OCI-LY1 (cell line): ENCODE results near the gene PCSK5.

ENCODE experiments used
- H2AFZ ChIP-seq: fragments of 200-600 bp; sonication (generic), shearing (Covaris generic); 2 replicates; pipeline ENCODE4 v1.6.0; 2014; ENCODE audit warnings: antibody characterized with exemption, mild to moderate bottlenecking, low read length
- H3F3A ChIP-seq: fragments of 200-600 bp; sonication (generic), shearing (Covaris generic); 2 replicates; pipeline ENCODE4 v1.6.0; 2014; ENCODE audit warnings: mild to moderate bottlenecking, antibody characterized with exemption, low read length, moderate library complexity; ENCODE audit not compliant: insufficient read depth
- H3K27ac ChIP-seq: fragments of 200-600 bp; sonication (generic); 2 replicates; pipeline ENCODE4 v1.5.1; 2014; ENCODE audit warnings: low read length, mixed run types, mild to moderate bottlenecking, low read depth; ENCODE audit not compliant: poor library complexity, severe bottlenecking
- H3K27me3 ChIP-seq: fragments of 200-600 bp; sonication (generic); 2 replicates; pipeline ENCODE4 v1.6.0; 2014; ENCODE audit warnings: antibody characterized with exemption, mild to moderate bottlenecking, low read length, moderate library complexity; ENCODE audit not compliant: insufficient read depth
- H3K36me3 ChIP-seq: fragments of 200-600 bp; sonication (generic); 2 replicates; pipeline ENCODE4 v1.6.1; 2014; ENCODE audit warnings: mild to moderate bottlenecking, antibody characterized with exemption, low read length, moderate library complexity, mixed read lengths; ENCODE audit not compliant: insufficient read depth
- H3K4me1 ChIP-seq: fragments of 200-600 bp; sonication (generic); 2 replicates; pipeline ENCODE4 v1.5.1; 2014; ENCODE audit warnings: mild to moderate bottlenecking, low read length, moderate library complexity; ENCODE audit not compliant: insufficient read depth, severe bottlenecking
- H3K4me2 ChIP-seq: fragments of 200-600 bp; sonication (generic), shearing (Covaris generic); 2 replicates; pipeline ENCODE4 v1.6.1; 2014; ENCODE audit warnings: low read length
- H3K4me3 ChIP-seq: fragments of 200-600 bp; sonication (generic); 2 replicates; pipeline ENCODE4 v1.5.1; 2014; ENCODE audit warnings: low read length, low read depth, mild to moderate bottlenecking, mixed read lengths; ENCODE audit not compliant: poor library complexity, severe bottlenecking
- H3K79me2 ChIP-seq: fragments of 200-600 bp; shearing (Covaris generic); 2 replicates; pipeline ENCODE4 v1.6.1; 2016; ENCODE audit warnings: mixed run types, low read length, mixed read lengths; ENCODE audit not compliant: insufficient read depth
- H3K9ac ChIP-seq: fragments of 200-600 bp; sonication (generic), shearing (Covaris generic); 2 replicates; pipeline ENCODE4 v1.6.1; 2014; ENCODE audit warnings: mild to moderate bottlenecking, low read length, mixed read lengths
- H3K9me2 ChIP-seq: fragments of 200-600 bp; sonication (generic), shearing (Covaris generic); 2 replicates; pipeline ENCODE4 v1.6.1; 2014; ENCODE audit warnings: low read depth, mild to moderate bottlenecking, low read length, mixed read lengths
- H3K9me3 ChIP-seq: fragments of 200-600 bp; shearing (Covaris generic); 2 replicates; pipeline ENCODE4 v1.6.1; 2014; ENCODE audit warnings: low read length, mixed read lengths
- H4K20me1 ChIP-seq: fragments of 200-600 bp; sonication (generic), shearing (Covaris generic); 2 replicates; pipeline ENCODE4 v1.6.0; 2016; ENCODE audit warnings: mild to moderate bottlenecking, low read length; ENCODE audit not compliant: insufficient read depth
- EZH2 ChIP-seq: fragments of 200-600 bp; sonication (generic), shearing (Covaris generic); IDR thresholded peaks from 2 replicates; pipeline ENCODE4 v1.8.0; 2017; ENCODE audit warnings: borderline replicate concordance, mixed run types, mild to moderate bottlenecking, antibody characterized with exemption, low read length, moderate library complexity, mixed read lengths
- TF ChIP-seq, protein P1 (sequence below): fragments of 200-600 bp; sonication (generic), shearing (Covaris generic); IDR thresholded peaks from 2 replicates; pipeline ENCODE4 v1.5.1; 2017; ENCODE audit warnings: mild to moderate bottlenecking, antibody characterized with exemption, low read length, moderate library complexity, mixed read lengths

Gene PCSK5

GRCh38 chr9:76269789-76270188, 379.3 kb downstream of the PCSK5 start:
- no peaks in the 10 kb centered on the region for H4K20me1 ChIP-seq
- H3K9me3 ChIP-seq, result no peaks in the 10 kb centered on the region
- H3F3A ChIP-seq, result no peaks in the 10 kb centered on the region
- H3K9me2 ChIP-seq, result no peaks in the 10 kb centered on the region
- no peak overlapping the region for H3K4me3 ChIP-seq
- no peaks in the 10 kb centered on the region for H3K36me3 ChIP-seq
- no peaks in the 10 kb centered on the region for H3K4me1 ChIP-seq
- no peak for TF ChIP-seq EZH2
- TF ChIP-seq, protein P1, sequence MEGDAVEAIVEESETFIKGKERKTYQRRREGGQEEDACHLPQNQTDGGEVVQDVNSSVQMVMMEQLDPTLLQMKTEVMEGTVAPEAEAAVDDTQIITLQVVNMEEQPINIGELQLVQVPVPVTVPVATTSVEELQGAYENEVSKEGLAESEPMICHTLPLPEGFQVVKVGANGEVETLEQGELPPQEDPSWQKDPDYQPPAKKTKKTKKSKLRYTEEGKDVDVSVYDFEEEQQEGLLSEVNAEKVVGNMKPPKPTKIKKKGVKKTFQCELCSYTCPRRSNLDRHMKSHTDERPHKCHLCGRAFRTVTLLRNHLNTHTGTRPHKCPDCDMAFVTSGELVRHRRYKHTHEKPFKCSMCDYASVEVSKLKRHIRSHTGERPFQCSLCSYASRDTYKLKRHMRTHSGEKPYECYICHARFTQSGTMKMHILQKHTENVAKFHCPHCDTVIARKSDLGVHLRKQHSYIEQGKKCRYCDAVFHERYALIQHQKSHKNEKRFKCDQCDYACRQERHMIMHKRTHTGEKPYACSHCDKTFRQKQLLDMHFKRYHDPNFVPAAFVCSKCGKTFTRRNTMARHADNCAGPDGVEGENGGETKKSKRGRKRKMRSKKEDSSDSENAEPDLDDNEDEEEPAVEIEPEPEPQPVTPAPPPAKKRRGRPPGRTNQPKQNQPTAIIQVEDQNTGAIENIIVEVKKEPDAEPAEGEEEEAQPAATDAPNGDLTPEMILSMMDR, result no peak
- no peaks in the 10 kb centered on the region for H3K27me3 ChIP-seq
- H3K4me2 ChIP-seq, result no peak overlapping the region
- H3K9ac ChIP-seq, result no peak overlapping the region
- H3K27ac ChIP-seq, result no peak overlapping the region
- H2AFZ ChIP-seq, result no peak overlapping the region
- H3K79me2 ChIP-seq, result no peaks in the 10 kb centered on the region

DNA sequence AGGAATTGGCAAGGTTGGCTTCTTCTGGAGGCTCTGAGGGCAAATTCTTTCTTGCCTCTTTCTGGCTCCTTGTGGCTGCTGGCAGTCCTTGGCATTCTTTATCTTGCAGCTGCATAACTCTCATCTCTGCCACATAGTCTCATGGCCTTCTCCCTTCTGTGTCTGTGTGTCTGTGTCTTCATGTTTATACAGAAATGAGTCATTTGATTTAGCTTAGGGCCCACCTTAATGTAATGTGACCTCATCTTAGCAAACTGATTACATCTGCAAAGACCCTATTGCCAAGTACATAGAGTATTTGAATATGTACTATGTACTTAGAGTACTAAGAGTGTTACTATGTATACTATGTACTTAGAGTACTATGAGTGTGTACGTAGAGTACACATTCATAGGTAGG, 381.3 kb downstream of the PCSK5 start:
- Histone ChIP-seq H3K27me3 (no peaks in the 10 kb centered on the region), H3F3A (no peaks in the 10 kb centered on the region), H4K20me1 (no peaks in the 10 kb centered on the region), H3K27ac (no peak overlapping the region), H3K4me3 (no peak overlapping the region), H3K9ac (no peak overlapping the region), H3K36me3 (no peaks in the 10 kb centered on the region), H3K79me2 (no peaks in the 10 kb centered on the region), H2AFZ (no peak overlapping the region), H3K9me3 (no peaks in the 10 kb centered on the region), H3K9me2 (no peaks in the 10 kb centered on the region), H3K4me2 (no peak overlapping the region), H3K4me1 (no peaks in the 10 kb centered on the region)
- no peak for TF ChIP-seq EZH2
- TF ChIP-seq, protein P1, result no peak

DNA sequence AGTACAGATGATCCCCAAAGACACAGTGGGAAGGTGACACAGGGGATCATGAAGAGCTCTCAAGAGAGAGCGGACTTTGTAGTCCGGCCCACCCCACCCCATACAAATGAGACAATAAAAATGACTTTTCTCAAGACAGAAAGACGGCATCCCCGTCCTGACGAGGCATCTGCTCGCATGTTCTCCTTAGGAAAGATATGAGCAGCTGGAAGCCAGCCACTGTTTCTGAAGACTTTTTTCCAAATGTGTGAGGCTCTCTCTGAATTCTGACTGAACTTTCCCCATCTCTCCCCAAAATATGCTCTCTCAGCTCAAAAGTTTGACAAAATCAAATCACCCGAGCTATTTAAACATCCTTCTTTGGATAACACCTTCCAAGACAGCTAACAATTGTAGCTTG, 398.6 kb downstream of the PCSK5 start:
- H3K4me3 ChIP-seq, result no peak overlapping the region
- no peak for TF ChIP-seq EZH2
- no peaks in the 10 kb centered on the region for H3K9me3 ChIP-seq
- no peak overlapping the region for H3K4me2 ChIP-seq
- no peaks in the 10 kb centered on the region for H3F3A ChIP-seq
- H3K36me3 ChIP-seq, result no peaks in the 10 kb centered on the region
- H3K79me2 ChIP-seq, result no peaks in the 10 kb centered on the region
- no peaks in the 10 kb centered on the region for H3K4me1 ChIP-seq
- H4K20me1 ChIP-seq, result no peaks in the 10 kb centered on the region
- no peaks in the 10 kb centered on the region for H3K9me2 ChIP-seq
- no peak overlapping the region for H2AFZ ChIP-seq
- no peak overlapping the region for H3K27ac ChIP-seq
- H3K27me3 ChIP-seq, result no peaks in the 10 kb centered on the region
- no peak overlapping the region for H3K9ac ChIP-seq

GRCh38 chr9:76289703-76290102, 399.2 kb downstream of the PCSK5 start:
- no peak overlapping the region for H3K4me3 ChIP-seq
- H4K20me1 ChIP-seq, result no peaks in the 10 kb centered on the region
- TF ChIP-seq EZH2, result no peak
- TF ChIP-seq, protein P1, result no peak
- no peak overlapping the region for H3K27ac ChIP-seq
- H3K4me2 ChIP-seq, result no peak overlapping the region
- no peaks in the 10 kb centered on the region for H3K9me2 ChIP-seq
- no peaks in the 10 kb centered on the region for H3K9me3 ChIP-seq
- no peak overlapping the region for H2AFZ ChIP-seq
- no peaks in the 10 kb centered on the region for H3F3A ChIP-seq
- H3K27me3 ChIP-seq, result no peaks in the 10 kb centered on the region
- H3K9ac ChIP-seq, result no peak overlapping the region
- no peaks in the 10 kb centered on the region for H3K36me3 ChIP-seq
- no peaks in the 10 kb centered on the region for H3K79me2 ChIP-seq
- H3K4me1 ChIP-seq, result no peaks in the 10 kb centered on the region
